WTC11 (cell line): Measurements from ENCODE around the gene STK17A. TPM values are rescaled to one million over a fixed set of nuclear protein-coding genes. Genes with fewer than 3 reads are reported as not detected.
"Not testable (repeated sequence)": the region's sequence is repeated elsewhere in the genome, so short reads cannot be mapped to it uniquely, and the experiment has no call there.

ENCODE experiments used
- ATAC-seq: fragments of 200-7000 bp; cut with Tn5 transposase; 2 replicates; pipeline ENCODE4 v1.10.0; 2021; ENCODE audit warnings: mild to moderate bottlenecking, moderate library complexity
- CTCF ChIA-PET: fragments of 300-600 bp; sonication (Branson Sonifier 250); formaldehyde crosslinking; loops from one replicate; lab custom pipeline; 2021; ENCODE audit warnings: antibody characterized with exemption; lab: Charles Lee
- POLR2A ChIA-PET: fragments of 350-600 bp; sonication (Branson Sonifier 250); formaldehyde crosslinking; loops from one replicate; lab custom pipeline; 2021; ENCODE audit warnings: antibody characterized with exemption; lab: Charles Lee
- DNase-seq: peaks from one replicate; pipeline ENCODE4 v3.0.0; 2021; ENCODE audit warnings: low spot score
- H3K27ac Mint-ChIP-seq: 2 replicates; pipeline ENCODE4 v1.8.0; 2021; ENCODE audit warnings: mixed read lengths
- H3K27me3 Mint-ChIP-seq: 2 replicates; pipeline ENCODE4 v1.8.0; 2021; ENCODE audit warnings: low read depth, mild to moderate bottlenecking, moderate library complexity, mixed read lengths
- H3K36me3 Mint-ChIP-seq: 2 replicates; pipeline ENCODE4 v1.8.0; 2021; ENCODE audit warnings: mixed read lengths
- H3K4me1 Mint-ChIP-seq: 2 replicates; pipeline ENCODE4 v1.8.0; 2022; ENCODE audit warnings: mixed read lengths
- H3K4me3 Mint-ChIP-seq: 2 replicates; pipeline ENCODE4 v1.8.0; 2021; ENCODE audit warnings: mild to moderate bottlenecking, moderate library complexity, mixed read lengths
- H3K9me3 Mint-ChIP-seq: 2 replicates; pipeline ENCODE4 v1.8.0; 2021; ENCODE audit warnings: mixed read lengths
- ARID4B ChIP-seq: sonication (generic); formaldehyde crosslinking; IDR thresholded peaks from 2 replicates; pipeline ENCODE4 v1.8.0; 2023; ENCODE audit warnings: missing genetic modification reagents, mild to moderate bottlenecking, borderline replicate concordance
- ATF1 ChIP-seq: sonication (generic); formaldehyde crosslinking; IDR thresholded peaks from 2 replicates; pipeline ENCODE4 v1.8.1; 2023; ENCODE audit warnings: mild to moderate bottlenecking, moderate library complexity, missing genetic modification reagents
- EMX1 ChIP-seq: fragments of 250-450 bp; sonication (Bioruptor Pico); IDR thresholded peaks from 2 replicates; pipeline ENCODE4 v1.8.0; 2021; ENCODE audit warnings: mild to moderate bottlenecking
- ESRRA ChIP-seq: sonication (generic); formaldehyde crosslinking; IDR thresholded peaks from 2 replicates; pipeline ENCODE4 v1.8.1; 2022; ENCODE audit warnings: mild to moderate bottlenecking, missing genetic modification reagents, borderline replicate concordance
- GABPB1 ChIP-seq: sonication (generic); formaldehyde crosslinking; IDR thresholded peaks from 2 replicates; pipeline ENCODE4 v1.8.1; 2023; ENCODE audit warnings: mild to moderate bottlenecking, missing genetic modification reagents
- JAZF1 ChIP-seq: fragments of 250-450 bp; sonication (Bioruptor Pico); IDR thresholded peaks from 2 replicates; pipeline ENCODE4 v1.9.0; 2021; ENCODE audit warnings: moderate library complexity, mild to moderate bottlenecking, inconsistent platforms
- KAT7 ChIP-seq: sonication (generic); formaldehyde crosslinking; IDR thresholded peaks from 2 replicates; pipeline ENCODE4 v1.8.1; 2023; ENCODE audit warnings: missing genetic modification reagents, mild to moderate bottlenecking, borderline replicate concordance
- NFATC4 ChIP-seq: fragments of 250-450 bp; sonication (Bioruptor Pico); IDR thresholded peaks from 2 replicates; pipeline ENCODE4 v1.9.0; 2021; ENCODE audit warnings: mild to moderate bottlenecking
- OVOL2 ChIP-seq: fragments of 250-450 bp; sonication (Bioruptor Pico); IDR thresholded peaks from 2 replicates; pipeline ENCODE4 v1.9.0; 2021; ENCODE audit warnings: mild to moderate bottlenecking, borderline replicate concordance
- PRRX2 ChIP-seq: fragments of 250-450 bp; sonication (Bioruptor Pico); IDR thresholded peaks from 2 replicates; pipeline ENCODE4 v1.8.0; 2021; ENCODE audit warnings: mild to moderate bottlenecking
- RELA ChIP-seq: sonication (generic); formaldehyde crosslinking; IDR thresholded peaks from 2 replicates; pipeline ENCODE4 v1.8.1; 2022; ENCODE audit warnings: missing genetic modification reagents, mild to moderate bottlenecking, borderline replicate concordance
- RORB ChIP-seq: fragments of 250-450 bp; sonication (Bioruptor Pico); IDR thresholded peaks from 2 replicates; pipeline ENCODE4 v1.9.0; 2021; ENCODE audit warnings: mild to moderate bottlenecking
- SMAD3 ChIP-seq: sonication (generic); formaldehyde crosslinking; IDR thresholded peaks from 2 replicates; pipeline ENCODE4 v1.8.0; 2022; ENCODE audit warnings: missing genetic modification reagents, mild to moderate bottlenecking, borderline replicate concordance
- SP1 ChIP-seq: sonication (generic); formaldehyde crosslinking; conservative IDR thresholded peaks from 2 replicates; pipeline ENCODE4 v1.8.1; 2022; ENCODE audit warnings: missing genetic modification reagents
- TCF7 ChIP-seq: sonication (generic); formaldehyde crosslinking; IDR thresholded peaks from 2 replicates; pipeline ENCODE4 v1.8.0; 2022; ENCODE audit warnings: mild to moderate bottlenecking, low read depth, missing genetic modification reagents, moderate library complexity
- ZNF138 ChIP-seq: sonication (generic); formaldehyde crosslinking; conservative IDR thresholded peaks from 2 replicates; pipeline ENCODE4 v1.8.1; 2022; ENCODE audit warnings: mild to moderate bottlenecking, moderate library complexity, missing genetic modification reagents
- ZNF317 ChIP-seq: sonication (generic); formaldehyde crosslinking; IDR thresholded peaks from 2 replicates; pipeline ENCODE4 v1.8.1; 2023; ENCODE audit warnings: low read depth, mild to moderate bottlenecking, moderate library complexity, missing genetic modification reagents, borderline replicate concordance
- ZSCAN18 ChIP-seq: fragments of 250-450 bp; sonication (Bioruptor Pico); IDR thresholded peaks from 2 replicates; pipeline ENCODE4 v2.1.2; 2022; ENCODE audit warnings: mild to moderate bottlenecking, moderate library complexity
- total RNA-seq: library from RNA; stranded (reverse); gene quantifications from 3 replicates; pipeline ENCODE4 v1.2.3, GENCODE V29; 2021
- TF ChIP-seq, protein P1 (sequence below): sonication (generic); formaldehyde crosslinking; IDR thresholded peaks from 2 replicates; pipeline ENCODE4 v1.8.0; 2022; ENCODE audit warnings: mild to moderate bottlenecking, missing genetic modification reagents

The STK17A gene
- total RNA-seq, 1 experiment from 2014 or later, result 17.6 TPM

GRCh38 chr7:43584195-43584586, 1.3 kb downstream of the STK17A start:
- no peak for TF ChIP-seq RELA
- Mint-ChIP-seq H3K4me3 (peak overlapping the region; percentile 85), H3K4me1 (peaks cover 36% of the 10 kb centered on the region), H3K36me3 (peaks cover 3% of the 10 kb centered on the region; the same call in 1 of the 2 replicates), H3K27ac (no peak overlapping the region; the same call in 1 of the 2 replicates), H3K9me3 (peaks cover 5% of the 10 kb centered on the region), H3K27me3 (peaks cover 8% of the 10 kb centered on the region)
- ATAC-seq (no peak), DNase-seq (no peak)
- ChIA-PET POLR2A (no interaction called here), CTCF (interaction anchor here (0.6 to 4.2 kb wide), 5 partner anchors 76 to 254 kb away, joined by 3 to 85 read pairs (median 4); no protein-coding TSS in a partner anchor)

- ChIA-PET POLR2A (interaction anchor here (0.6 kb wide), 2 partner anchors 95 to 266 kb away, joined by 5 to 7 read pairs; no protein-coding TSS in a partner anchor), CTCF (interaction anchor here (0.6 to 2.1 kb wide), 4 partner anchors 75 to 136 kb away, joined by 3 to 6 read pairs (median 4); no protein-coding TSS in a partner anchor)
- Mint-ChIP-seq H3K4me3 (peak overlapping the region; percentile 85), H3K4me1 (peaks cover 36% of the 10 kb centered on the region)
- not testable (repeated sequence) for H3K27me3 Mint-ChIP-seq, ATAC-seq, H3K36me3 Mint-ChIP-seq, H3K9me3 Mint-ChIP-seq, H3K27ac Mint-ChIP-seq
- peak; percentile 41 for DNase-seq
Observed at GRCh38 chr7:43584733-43585132, 1.8 kb downstream of the STK17A start.

DNA sequence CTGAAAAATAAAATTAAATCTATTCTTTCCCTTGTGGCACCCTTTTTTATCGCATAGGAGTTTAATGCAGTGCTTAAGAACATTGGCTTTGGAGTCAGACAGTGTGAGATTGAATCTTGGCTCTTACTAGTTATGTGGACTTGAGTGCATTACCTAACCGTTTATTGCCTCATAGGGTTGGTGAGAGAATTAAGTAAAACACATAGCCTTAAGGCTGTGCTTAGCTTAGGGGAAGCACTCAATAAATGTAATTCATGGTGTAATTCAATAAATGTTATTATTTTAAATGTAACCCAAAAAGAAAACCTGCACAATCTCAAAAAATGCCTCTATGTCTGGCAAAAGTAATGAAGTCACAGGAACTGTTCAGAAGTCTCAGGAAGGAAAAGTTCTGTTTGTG, 2.7 kb downstream of the STK17A start:
- Mint-ChIP-seq H3K9me3 (no peaks in the 10 kb centered on the region), H3K4me3 (no peak overlapping the region), H3K27ac (no peak overlapping the region), H3K27me3 (peaks cover 8% of the 10 kb centered on the region), H3K4me1 (peaks cover 36% of the 10 kb centered on the region), H3K36me3 (no peaks in the 10 kb centered on the region)
- TF ChIP-seq GABPB1 (CRISPR knock-in tag) (0 out of 2 replicates have a peak, but pooled peaks have one; percentile 22), ZNF138 (no peak)
- CTCF ChIA-PET, result interaction anchor here (1.3 to 2.1 kb wide), 2 partner anchors 114 to 135 kb away, joined by 3 to 6 read pairs; no protein-coding TSS in a partner anchor
- DNase-seq (no peak), ATAC-seq (no peak)
- POLR2A ChIA-PET, result interaction anchor here (0.6 kb wide), 1 partner anchor 266 kb away, joined by 5 read pairs; no protein-coding TSS in a partner anchor

DNA sequence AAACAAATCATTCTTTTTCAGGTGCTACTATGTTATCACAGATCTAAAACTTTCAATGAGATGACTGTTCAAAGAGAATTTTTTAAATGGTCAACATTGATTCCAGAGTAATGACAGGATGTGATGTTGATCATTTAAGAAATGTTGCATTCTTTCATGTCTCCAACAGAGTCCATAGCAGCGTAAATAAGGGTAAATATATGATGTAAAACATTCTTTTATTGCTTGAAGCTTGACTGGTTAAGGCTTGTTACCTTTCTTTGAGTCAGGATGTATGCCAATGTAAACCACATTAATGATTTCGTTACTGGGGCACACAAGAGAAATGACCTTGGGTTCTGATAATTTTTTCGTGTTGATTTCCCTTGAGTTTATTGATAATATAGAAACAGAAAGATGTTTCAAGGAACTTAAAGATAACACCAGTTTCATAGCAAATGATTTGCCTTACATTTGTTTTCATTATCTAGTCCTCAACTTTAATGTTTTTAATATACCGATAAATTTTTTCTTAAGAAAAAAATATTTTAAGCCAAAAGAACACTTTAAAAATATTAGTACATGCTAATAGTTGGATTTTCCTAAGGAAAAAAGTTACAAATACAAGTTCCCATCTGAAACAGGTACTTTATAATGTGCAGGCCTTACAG, 3.5 kb downstream of the STK17A start:
- Mint-ChIP-seq H3K4me1 (peaks cover 41% of the 10 kb centered on the region), H3K4me3 (no peak overlapping the region), H3K9me3 (no peaks in the 10 kb centered on the region), H3K27me3 (peaks cover 8% of the 10 kb centered on the region), H3K36me3 (no peaks in the 10 kb centered on the region), H3K27ac (no peak overlapping the region)
- DNase-seq (no peak), ATAC-seq (no peak)
- POLR2A ChIA-PET, result no interaction called here
- TF ChIP-seq RORB (CRISPR knock-in tag) (no peak), SP1 (CRISPR knock-in tag) (no peak), OVOL2 (CRISPR knock-in tag) (no peak), ZNF138 (no peak), ATF1 (CRISPR knock-in tag) (no peak), ESRRA (CRISPR knock-in tag) (no peak), GABPB1 (CRISPR knock-in tag) (peak; percentile 80)
- TF ChIP-seq, protein P1, sequence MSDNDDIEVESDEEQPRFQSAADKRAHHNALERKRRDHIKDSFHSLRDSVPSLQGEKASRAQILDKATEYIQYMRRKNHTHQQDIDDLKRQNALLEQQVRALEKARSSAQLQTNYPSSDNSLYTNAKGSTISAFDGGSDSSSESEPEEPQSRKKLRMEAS (CRISPR knock-in tag), result no peak
- CTCF ChIA-PET, result interaction anchor here (1.3 to 1.4 kb wide), 2 partner anchors 114 to 147 kb away, joined by 3 read pairs; no protein-coding TSS in a partner anchor

DNA sequence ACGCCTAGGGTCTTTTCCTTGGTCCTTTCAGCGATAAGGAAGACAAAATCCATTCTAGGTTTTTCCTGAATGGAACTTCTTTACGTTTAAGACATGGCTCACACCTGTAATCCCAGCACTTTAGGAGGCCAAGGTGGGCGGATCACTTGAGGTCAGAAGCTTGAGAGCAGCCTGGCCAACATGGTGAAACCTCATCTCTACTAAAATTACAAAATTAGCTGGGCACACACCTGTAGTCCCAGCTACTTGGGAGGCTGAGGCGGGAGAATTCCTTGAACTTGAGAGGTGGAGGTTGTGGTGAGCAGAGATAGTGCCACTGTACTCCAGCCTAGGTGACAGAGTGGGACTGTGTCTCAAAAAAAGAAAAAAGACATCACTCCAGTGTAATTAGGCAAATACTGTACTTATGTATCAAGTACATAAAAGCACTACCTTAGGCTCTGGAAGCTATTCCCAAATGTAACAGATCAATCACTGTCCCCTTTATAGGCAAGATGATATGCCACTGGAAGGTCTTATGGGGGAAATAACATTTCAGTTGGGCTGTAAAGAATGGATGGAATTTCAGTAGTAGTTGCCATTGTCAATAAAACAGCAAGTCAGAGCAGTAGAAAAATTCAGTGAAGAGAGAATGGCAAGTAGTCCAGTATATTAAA, 5.7 kb downstream of the STK17A start:
- H3K36me3 Mint-ChIP-seq, result no peaks in the 10 kb centered on the region
- no peak overlapping the region for H3K4me3 Mint-ChIP-seq
- H3K4me1 Mint-ChIP-seq, result peaks cover 36% of the 10 kb centered on the region
- POLR2A ChIA-PET, result no interaction called here
- H3K27me3 Mint-ChIP-seq, result peaks cover 8% of the 10 kb centered on the region
- H3K9me3 Mint-ChIP-seq, result no peaks in the 10 kb centered on the region
- CTCF ChIA-PET, result no interaction called here
- ATAC-seq (no peak), DNase-seq (no peak)
- no peak overlapping the region; the same call in 1 of the 2 replicates for H3K27ac Mint-ChIP-seq
- TF ChIP-seq RELA, result no peak
- TF ChIP-seq NFATC4 (CRISPR knock-in tag), result no peak
- TF ChIP-seq TCF7 (CRISPR knock-in tag), result no peak
- no peak for TF ChIP-seq JAZF1 (CRISPR knock-in tag)
- no peak for TF ChIP-seq ZSCAN18 (CRISPR knock-in tag)
- no peak for TF ChIP-seq ATF1 (CRISPR knock-in tag)
- no peak for TF ChIP-seq PRRX2 (CRISPR knock-in tag)
- no peak for TF ChIP-seq EMX1
- TF ChIP-seq SMAD3, result no peak
- TF ChIP-seq ZNF317 (CRISPR knock-in tag), result no peak
- TF ChIP-seq ARID4B (CRISPR knock-in tag), result no peak
- no peak for TF ChIP-seq KAT7 (CRISPR knock-in tag)
